GM19240 (cell line): ENCODE data around the gene IDUA.
"Not testable (repeated sequence)": the region's sequence is repeated elsewhere in the genome, so short reads cannot be mapped to it uniquely, and the experiment has no call there.

ENCODE experiments used
- DNase-seq: peaks from one replicate; pipeline ENCODE4 v3.0.0; 2011; ENCODE audit warnings: low spot score; ENCODE audit not compliant: insufficient read length

IDUA gene

GRCh38 chr4:1045193-1045594 lies 58.4 kb downstream of the IDUA start:
- DNase-seq: no peak

DNA sequence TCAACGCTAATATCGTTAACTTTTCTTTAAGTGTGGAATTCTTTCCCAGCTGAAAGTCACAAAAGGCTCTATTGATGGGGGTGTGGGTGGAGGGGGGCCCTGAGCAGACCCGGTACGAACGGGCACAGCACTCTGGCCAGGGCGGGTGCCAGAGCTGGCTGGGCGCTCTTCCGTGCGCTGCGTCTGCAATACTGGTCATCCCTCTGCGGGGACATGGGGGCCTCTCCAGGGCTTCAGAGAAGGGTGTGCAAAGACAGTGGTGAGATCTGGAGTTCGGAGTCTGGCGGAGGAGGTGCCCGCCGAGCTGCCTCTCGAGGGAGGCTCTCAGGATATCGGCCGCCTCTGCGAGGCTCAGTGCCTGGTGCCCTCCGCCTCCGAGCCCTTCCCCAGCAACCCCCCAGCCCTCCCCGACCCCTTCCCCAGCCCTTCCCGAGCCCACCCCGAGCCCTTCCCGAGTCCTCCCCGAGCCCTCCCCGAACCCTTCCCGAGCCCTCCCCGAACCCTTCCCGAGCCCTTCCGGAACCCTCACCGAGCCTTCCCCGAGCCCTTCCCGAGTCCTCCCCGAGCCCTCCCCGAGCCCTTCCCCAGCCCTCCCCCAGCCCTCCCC lies 58.9 kb downstream of the IDUA start:
- DNase-seq: no peak

DNA sequence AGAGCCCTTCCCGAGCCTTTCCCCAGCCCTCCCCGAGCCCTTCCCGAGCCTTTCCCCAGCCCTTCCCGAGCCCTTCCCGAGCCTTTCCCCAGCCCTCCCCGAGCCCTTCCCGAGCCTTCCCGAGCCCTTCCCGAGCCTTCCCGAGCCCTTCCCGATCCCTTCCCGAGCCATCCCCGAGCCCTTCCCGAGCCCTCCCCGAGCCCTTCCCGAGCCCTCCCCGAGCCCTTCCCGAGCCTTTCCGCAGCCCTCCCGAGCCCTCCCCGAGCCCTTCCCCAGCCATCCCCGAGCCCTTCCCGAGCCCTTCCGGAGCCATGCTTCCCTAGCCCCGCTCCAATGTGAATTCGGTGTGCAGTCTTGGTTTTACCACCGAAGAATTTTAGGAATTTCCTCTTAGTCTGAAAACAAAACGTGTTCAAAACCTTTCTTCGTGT lies 59.8 kb downstream of the IDUA start:
- not testable (repeated sequence) for DNase-seq

DNA sequence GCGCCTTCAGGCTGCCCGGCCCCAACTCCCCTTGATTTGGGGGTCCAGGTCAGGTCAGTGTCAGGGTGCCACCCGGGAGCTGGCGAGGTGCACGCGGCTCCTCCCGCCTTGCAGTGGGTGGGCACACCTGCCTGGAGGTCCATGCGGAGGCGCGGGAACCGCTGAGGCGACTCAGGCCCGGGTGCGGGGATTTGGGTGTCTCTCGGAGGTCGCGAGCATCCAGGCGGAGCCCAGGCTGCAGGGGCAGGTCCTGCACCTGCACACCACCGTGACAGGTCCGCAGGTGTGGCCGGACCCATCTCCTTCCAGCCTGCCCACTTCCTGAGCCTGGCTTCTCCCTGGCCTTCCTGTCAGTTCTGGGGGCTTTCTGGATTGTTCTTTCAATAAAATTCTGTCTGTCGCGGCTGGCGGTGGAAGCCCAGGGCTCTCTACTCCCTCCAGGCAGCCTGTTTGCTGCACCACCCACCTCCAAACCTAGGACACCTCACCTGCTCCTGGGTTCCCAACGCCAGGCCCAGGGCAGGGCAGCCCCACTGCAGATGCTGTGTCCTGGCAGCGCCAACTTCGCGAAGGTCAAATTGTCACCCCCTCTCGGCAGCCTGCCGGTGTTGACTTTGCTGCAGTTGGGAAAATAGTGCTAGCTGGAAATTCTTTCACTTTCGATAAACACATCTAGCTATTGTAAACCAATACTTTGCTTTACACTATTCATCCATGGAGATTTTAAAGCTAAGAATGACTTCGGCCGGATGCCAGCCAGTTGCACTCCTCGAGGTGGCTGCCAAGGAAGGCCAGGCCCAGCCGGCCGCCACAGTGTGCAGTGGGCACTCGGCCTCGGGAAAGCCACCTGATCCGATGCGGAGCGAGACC lies 60.5 kb downstream of the IDUA start:
- no peak for DNase-seq

GRCh38 chr4:1047976-1048772 lies 61.3 kb downstream of the IDUA start:
- DNase-seq: no peak

DNA sequence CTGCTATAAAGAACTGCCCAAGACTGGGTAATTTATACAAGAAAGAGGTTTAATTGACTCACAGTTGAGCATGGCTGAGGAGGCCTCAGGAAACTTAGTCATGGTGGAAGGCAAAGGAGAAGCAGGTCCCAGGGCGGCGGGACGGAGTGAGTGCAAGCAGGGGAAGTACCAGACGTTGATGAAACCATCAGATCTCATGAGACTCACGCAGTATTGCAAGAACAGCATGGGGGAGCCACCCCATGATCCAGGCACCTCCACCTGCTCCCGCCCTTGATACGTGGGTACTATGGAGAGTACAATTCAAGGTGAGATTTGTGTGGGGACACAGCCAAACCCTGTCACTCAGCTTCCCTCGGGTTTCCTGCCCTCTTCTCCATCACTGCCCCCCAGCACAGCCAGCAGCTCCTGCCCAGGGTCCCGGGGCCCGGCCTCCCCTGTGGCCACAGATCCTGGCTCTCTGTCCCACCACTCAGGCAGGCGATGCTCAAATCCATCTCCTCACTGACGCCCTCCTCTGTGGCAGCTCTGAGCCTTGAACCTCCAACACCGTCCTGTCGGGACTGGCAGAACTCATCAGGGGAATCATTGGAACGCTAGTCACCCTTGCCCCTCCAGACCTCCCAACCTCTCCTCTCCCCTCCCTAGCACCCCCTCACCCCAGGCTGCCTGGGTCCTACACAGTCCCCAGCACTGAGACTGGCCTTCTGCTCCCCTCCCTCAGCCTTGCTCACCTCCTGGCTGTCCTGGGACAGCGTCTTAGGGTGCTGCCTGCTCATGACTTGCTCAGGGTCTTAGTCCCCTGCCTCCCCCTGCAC lies 62.1 kb downstream of the IDUA start:
- no peak for DNase-seq

DNA sequence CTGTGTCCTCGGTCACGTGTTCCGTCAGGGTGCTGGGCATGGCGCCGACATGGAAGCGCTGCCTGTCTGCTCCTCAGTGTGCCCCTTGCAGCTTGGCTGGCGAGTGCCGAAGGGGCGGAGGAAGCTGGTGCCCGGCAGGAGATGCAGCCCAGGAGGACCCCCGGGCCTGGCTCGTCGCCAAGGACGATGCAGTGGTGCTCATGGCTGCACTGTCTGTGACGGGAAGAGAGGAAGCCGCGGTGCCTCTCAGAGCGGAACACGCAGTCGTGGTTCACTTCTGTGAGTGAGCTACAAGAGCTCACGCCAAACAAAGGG lies 62.7 kb downstream of the IDUA start:
- DNase-seq: no peak

DNA sequence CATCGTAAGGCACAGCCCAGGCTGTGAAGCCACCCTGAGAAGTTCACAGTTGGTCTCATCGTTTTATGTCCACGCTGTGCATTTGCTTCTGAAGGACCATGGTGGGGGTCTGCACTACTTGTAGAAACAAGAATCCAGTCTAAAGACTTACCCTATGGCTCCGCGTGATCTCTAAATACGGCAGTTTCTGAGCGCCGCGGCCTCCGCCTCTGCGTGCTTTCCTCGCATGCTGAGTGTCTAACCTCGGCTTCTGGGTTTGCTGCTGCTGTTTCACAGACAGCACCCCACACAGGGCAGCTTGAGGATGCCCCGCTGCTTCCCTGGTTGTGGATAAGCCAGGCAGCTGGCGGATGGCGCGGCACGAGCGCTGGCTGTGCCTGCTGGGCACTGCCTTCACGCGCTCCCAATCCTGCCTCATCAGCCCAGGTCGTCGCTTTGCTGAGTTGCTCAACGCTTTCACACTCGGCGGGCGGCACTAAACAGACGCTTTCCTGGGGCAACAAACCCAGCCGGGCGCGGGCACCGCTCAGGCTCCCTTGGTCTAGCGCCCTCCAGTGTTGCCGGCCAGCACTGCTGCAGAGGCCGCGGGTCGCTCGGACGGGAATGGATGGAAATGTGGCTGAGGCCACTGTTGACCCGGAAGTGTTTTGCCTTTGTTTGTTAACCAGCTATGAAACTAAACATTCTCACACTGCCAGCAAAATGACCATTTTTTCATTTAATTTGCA lies 63.8 kb downstream of the IDUA start:
- no peak for DNase-seq

- no peak for DNase-seq
Observed at GRCh38 chr4:1051472-1051871, 64.6 kb downstream of the IDUA start.

- no peak for DNase-seq
Observed at GRCh38 chr4:1052231-1052671, 65.4 kb downstream of the IDUA start.

DNA sequence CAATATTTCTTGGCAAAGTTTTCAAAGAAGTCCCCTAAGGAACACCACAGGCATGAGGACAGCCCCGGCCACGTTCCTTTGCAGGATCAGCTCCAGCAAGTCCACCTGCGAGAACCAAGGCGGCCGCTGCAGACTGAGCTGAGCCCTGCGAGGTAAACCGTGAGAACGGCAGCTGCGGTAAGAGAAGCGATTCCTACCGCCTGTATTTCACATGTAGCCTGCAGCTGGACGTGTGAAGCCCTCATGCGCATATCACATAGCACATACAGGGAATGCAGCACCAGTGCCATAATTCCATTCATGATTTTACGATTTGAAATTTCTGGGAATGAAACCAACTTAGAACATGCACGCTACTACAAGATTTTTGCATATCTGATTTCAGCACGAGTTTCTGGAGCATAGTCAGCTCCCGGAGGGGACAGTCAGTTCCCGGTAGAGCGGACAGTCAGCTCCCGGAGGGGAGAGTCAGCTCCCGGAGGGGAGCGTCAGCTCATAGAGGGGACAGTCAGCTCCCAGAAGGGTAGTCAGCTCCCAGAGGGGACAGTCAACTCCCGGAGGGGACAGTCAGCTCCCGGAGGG lies 66.3 kb downstream of the IDUA start:
- DNase-seq: no peak

GRCh38 chr4:1053891-1054290 lies 67.0 kb downstream of the IDUA start:
- DNase-seq: not testable (repeated sequence)
